Activated naive CD8-positive, alpha-beta T cell treated with anti-CD3 and anti-CD28 coated beads, Interleukin-2, amount 50 U/mL, for 16 hours (primary cell): ENCODE measurements around the gene CRYBG2.
"Not testable (repeated sequence)": the region's sequence is repeated elsewhere in the genome, so short reads cannot be mapped to it uniquely, and the experiment has no call there.

Experiments
- DNase-seq: peaks from one replicate; pipeline ENCODE4 v3.0.0-alpha.2; 2020; ENCODE audit warnings: low read depth, low spot score

Gene CRYBG2

GRCh38 chr1:26293911-26294463 is 59.9 kb downstream of the CRYBG2 start:
- DNase-seq = no peak

- DNase-seq = not testable (repeated sequence)
Measured at GRCh38 chr1:26292735-26293134, 61.2 kb downstream of the CRYBG2 start.

- DNase-seq = no peak
Measured at GRCh38 chr1:26291939-26292338, 62.0 kb downstream of the CRYBG2 start.

GRCh38 chr1:26291433-26291832 is 62.5 kb downstream of the CRYBG2 start:
- DNase-seq = no peak

GRCh38 chr1:26290882-26291261 is 63.1 kb downstream of the CRYBG2 start:
- no peak for DNase-seq

- no peak for DNase-seq
Measured at GRCh38 chr1:26290122-26290881, 63.6 kb downstream of the CRYBG2 start.

- DNase-seq = no peak
Measured at GRCh38 chr1:26289158-26290059, 64.5 kb downstream of the CRYBG2 start.

- no peak for DNase-seq
Measured at GRCh38 chr1:26288311-26288941, 65.5 kb downstream of the CRYBG2 start.

GRCh38 chr1:26287811-26288210 is 66.1 kb downstream of the CRYBG2 start:
- DNase-seq = no peak

GRCh38 chr1:26287033-26287711 is 66.8 kb downstream of the CRYBG2 start:
- no peak for DNase-seq

- no peak for DNase-seq
Measured at GRCh38 chr1:26286064-26286416, 67.9 kb downstream of the CRYBG2 start.

- no peak for DNase-seq
Measured at GRCh38 chr1:26285366-26286063, 68.4 kb downstream of the CRYBG2 start.

GRCh38 chr1:26284597-26285347 is 69.2 kb downstream of the CRYBG2 start:
- peak; percentile 97 for DNase-seq

- no peak for DNase-seq
Measured at GRCh38 chr1:26283871-26284596, 69.9 kb downstream of the CRYBG2 start.

- no peak for DNase-seq
Measured at GRCh38 chr1:26283279-26283853, 70.6 kb downstream of the CRYBG2 start.

GRCh38 chr1:26282401-26282918 is 71.5 kb downstream of the CRYBG2 start:
- DNase-seq = no peak

- no peak for DNase-seq
Measured at GRCh38 chr1:26281971-26282370, 72.0 kb downstream of the CRYBG2 start.

- DNase-seq = no peak
Measured at GRCh38 chr1:26281091-26281958, 72.6 kb downstream of the CRYBG2 start.
